Bronchial epithelial cell (primary cell): ENCODE measurements around the gene TRPV4. TPM values are rescaled to one million over a fixed set of nuclear protein-coding genes. Genes with fewer than 3 reads are reported as not detected.
A peak's percentile ranks its signal among the peaks of the same experiment; 100 is the strongest.

ENCODE experiments used
- DNase-seq: peaks from one replicate; pipeline ENCODE4 v3.0.0-alpha.2; 2010; ENCODE audit warnings: low read depth
- FAIRE-seq: peaks from 2 replicates; lab custom pipeline; 2011; peaks lifted over from hg19 to GRCh38; lab: Jason Lieb, UNC
- H3K27me3 ChIP-seq: 2 replicates; pipeline ENCODE4 v1.5.1; 2011; ENCODE audit warnings: low read length; ENCODE audit not compliant: control insufficient read depth, insufficient read depth
- H3K36me3 ChIP-seq: 2 replicates; pipeline ENCODE4 v1.5.1; 2011; ENCODE audit warnings: low read length; ENCODE audit not compliant: control insufficient read depth, insufficient read depth
- H3K4me3 ChIP-seq: 2 replicates; pipeline ENCODE4 v1.5.1; 2011; ENCODE audit warnings: mild to moderate bottlenecking, low read depth, low read length, control low read depth
- total RNA-seq: library from RNA; depleted of rRNA; stranded (reverse); fragments of >200 nt; gene quantifications from 2 replicates; pipeline ENCODE4 v1.2.1, GENCODE V29; 2014
- TF ChIP-seq, protein P1 (sequence below): IDR thresholded peaks from 2 replicates; pipeline ENCODE4 v1.5.1; 2011; ENCODE audit warnings: mild to moderate bottlenecking, moderate library complexity, low read length, control low read depth, inconsistent platforms; ENCODE audit not compliant: insufficient read depth, severe bottlenecking

TRPV4 gene
- total RNA-seq, 1 donor from 2014 or later, result 0.53 TPM

DNA sequence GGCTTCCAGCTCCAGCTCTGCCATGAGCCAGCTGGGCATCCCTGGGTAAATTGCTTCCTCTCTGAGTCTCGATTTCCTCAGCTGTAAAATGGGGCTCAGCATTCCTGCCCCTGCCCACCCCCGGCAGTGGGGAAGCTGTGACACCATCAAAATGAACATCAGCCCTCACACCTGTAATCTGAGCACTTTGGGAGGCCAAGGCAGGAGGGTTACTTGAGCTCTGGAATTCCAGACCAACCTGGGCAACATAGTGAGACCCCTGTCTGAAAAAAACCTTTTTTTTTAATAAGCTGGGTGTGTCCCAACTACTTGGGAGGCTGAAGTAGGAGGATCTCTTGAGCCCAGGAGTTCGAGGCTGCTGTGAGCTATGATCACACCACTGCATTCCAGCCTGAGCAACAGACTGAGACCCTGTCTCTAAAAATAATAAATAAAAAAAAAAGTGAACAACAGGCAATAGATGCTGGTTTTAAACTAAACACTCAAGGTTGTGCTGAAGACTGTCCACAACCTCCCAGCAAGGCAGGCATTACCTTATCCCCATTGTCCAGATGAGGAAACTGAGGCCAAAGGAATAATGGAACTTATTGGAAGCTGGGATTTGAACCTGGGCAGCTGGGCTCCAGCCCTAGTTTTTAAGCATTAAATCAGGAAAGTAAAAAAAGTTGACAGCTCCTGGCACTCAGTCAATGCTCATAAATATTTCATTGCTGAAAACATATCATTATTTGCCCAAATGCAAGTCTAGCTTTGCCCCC is 4.3 kb downstream of the TRPV4 start:
- FAIRE-seq (peak; percentile 13), DNase-seq (no peak)
- Histone ChIP-seq H3K27me3 (no peaks in the 10 kb centered on the region), H3K4me3 (no peak overlapping the region), H3K36me3 (no peaks in the 10 kb centered on the region)
- TF ChIP-seq, protein P1, sequence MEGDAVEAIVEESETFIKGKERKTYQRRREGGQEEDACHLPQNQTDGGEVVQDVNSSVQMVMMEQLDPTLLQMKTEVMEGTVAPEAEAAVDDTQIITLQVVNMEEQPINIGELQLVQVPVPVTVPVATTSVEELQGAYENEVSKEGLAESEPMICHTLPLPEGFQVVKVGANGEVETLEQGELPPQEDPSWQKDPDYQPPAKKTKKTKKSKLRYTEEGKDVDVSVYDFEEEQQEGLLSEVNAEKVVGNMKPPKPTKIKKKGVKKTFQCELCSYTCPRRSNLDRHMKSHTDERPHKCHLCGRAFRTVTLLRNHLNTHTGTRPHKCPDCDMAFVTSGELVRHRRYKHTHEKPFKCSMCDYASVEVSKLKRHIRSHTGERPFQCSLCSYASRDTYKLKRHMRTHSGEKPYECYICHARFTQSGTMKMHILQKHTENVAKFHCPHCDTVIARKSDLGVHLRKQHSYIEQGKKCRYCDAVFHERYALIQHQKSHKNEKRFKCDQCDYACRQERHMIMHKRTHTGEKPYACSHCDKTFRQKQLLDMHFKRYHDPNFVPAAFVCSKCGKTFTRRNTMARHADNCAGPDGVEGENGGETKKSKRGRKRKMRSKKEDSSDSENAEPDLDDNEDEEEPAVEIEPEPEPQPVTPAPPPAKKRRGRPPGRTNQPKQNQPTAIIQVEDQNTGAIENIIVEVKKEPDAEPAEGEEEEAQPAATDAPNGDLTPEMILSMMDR, result no peak

DNA sequence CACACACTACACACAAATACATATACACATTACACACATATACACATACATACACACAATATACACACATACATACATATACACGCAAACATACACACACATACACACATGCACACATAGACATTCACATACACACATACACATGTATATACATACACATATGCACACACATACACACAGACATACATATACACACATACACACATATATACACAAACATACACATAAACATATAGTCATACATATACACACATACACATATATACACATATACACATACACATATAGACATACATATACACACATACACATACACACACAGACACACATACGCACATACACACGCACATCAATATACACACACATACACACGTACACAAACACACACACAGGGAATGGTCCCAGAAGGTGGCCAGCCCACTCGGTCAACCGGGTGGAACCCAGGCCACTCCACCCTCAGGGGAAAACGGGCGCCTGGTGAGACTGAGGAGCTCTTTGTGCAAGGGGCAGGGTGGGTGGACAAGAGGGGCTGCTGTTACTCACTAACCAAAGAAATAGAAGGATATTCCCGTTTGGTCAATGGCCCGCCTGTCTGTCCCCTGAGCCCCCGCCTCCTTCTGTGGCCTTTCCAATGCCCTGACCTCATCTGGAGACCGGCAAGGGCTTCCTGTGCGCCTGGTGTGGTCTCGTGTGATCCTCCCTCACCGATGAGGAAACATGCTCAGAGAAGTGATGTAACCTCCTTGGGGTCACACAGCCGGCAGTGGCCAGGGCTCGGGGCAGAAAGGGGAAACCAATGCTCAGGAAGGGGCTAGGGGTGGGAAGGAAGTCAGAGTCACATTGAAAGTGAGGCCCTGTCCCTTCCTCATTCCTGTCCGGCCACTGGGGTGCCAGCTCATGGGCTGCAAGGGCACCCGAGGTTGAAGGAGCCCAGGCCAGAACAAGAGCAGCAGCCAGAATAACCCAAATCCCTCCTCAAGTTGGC is 5.3 kb downstream of the TRPV4 start:
- TF ChIP-seq, protein P1, result no peak
- no peaks in the 10 kb centered on the region for H3K36me3 ChIP-seq
- no peak for FAIRE-seq
- no peak overlapping the region for H3K4me3 ChIP-seq
- no peaks in the 10 kb centered on the region for H3K27me3 ChIP-seq
- DNase-seq, result no peak

DNA sequence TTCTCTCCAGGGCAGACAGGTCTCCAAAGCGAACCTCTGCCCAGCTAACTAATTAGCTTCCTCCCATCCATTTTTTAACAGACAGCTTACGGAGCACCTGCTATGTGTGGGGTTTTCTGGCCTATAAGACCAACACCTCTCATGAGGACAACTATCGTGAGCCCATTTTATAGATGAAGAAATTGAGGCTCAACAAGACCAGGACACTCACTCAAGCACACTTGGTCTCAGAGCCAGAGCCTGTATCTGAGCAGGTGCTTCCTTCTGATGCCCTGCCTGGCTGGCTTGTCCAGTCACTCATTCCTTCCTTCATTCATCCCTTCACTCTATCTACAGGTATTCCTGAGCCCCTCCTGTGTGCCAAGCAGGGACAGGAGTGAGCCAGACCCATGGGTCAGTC is 6.1 kb downstream of the TRPV4 start:
- TF ChIP-seq, protein P1, result no peak
- no peak for FAIRE-seq
- no peaks in the 10 kb centered on the region for H3K27me3 ChIP-seq
- H3K36me3 ChIP-seq, result no peaks in the 10 kb centered on the region
- no peak for DNase-seq
- no peak overlapping the region for H3K4me3 ChIP-seq

DNA sequence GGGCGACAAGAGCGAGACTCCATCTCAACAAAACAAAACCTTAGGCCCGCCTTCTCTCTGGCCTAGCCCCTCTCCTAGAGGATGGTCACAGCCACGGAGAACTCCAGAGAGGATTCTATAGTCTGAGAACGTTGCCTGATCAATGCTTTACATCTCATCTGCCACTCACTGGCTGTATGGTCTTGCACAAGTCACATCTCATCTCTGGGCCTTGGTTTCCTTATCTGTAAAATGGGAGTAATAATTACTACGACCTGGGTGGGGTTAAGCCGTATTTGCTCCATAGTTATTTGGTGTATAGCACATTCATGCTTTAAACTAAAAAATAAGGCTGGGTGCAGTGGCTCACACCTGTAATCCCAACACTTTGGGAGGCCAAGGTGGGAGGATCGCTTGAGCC is 8.5 kb downstream of the TRPV4 start:
- no peaks in the 10 kb centered on the region for H3K27me3 ChIP-seq
- TF ChIP-seq, protein P1, result no peak
- FAIRE-seq, result no peak

DNA sequence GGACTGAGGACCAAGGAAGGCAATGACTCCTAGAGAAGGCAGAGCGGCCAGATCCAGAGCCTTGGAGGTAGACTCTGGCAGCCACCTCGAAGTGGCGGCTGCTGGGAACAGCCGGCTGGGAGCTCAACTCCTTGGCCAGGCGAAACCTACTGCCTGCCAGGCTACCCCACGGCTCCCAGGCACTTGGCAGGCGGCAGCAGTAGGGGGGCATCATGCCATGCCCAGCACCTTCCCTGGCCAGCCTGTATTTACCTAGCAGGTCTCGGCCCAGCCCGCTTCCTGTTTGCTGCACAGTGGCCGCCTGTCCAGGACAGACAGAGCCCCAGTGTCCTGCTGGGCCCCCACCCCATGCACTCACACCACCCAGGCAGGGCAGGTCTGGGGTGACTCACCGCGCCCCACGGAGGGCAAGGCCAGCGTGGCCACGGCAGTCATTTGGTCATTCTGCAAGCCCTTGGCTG is 10.2 kb downstream of the TRPV4 start:
- no peak for FAIRE-seq
- TF ChIP-seq, protein P1, result no peak
- no peaks in the 10 kb centered on the region for H3K36me3 ChIP-seq
- DNase-seq, result peak; percentile 13
- no peaks in the 10 kb centered on the region for H3K27me3 ChIP-seq
- H3K4me3 ChIP-seq, result no peak overlapping the region

More for the DNA sequence above, 8.5 kb downstream of the TRPV4 start:
- no peak for DNase-seq
- Histone ChIP-seq H3K36me3 (no peaks in the 10 kb centered on the region), H3K4me3 (no peak overlapping the region)
